ES-I3 (cell line): ENCODE data around the gene PDCD10.
A peak's percentile ranks its signal among the peaks of the same experiment; 100 is the strongest.

Experiments
- H3K36me3 ChIP-seq: 2 replicates; pipeline ENCODE4 v1.6.1; 2013; ENCODE audit warnings: mild to moderate bottlenecking, low read length, control low read depth, moderate library complexity; ENCODE audit not compliant: insufficient read depth
- H3K4me1 ChIP-seq: 2 replicates; pipeline ENCODE4 v1.6.1; 2013; ENCODE audit warnings: mild to moderate bottlenecking, control low read depth, low read length; ENCODE audit not compliant: insufficient read depth
- H3K9ac ChIP-seq: 2 replicates; pipeline ENCODE4 v1.6.1; 2013; ENCODE audit warnings: low read depth, mild to moderate bottlenecking, low read length, moderate library complexity
- H3K9me3 ChIP-seq: 2 replicates; pipeline ENCODE4 v1.6.1; 2013; ENCODE audit warnings: mild to moderate bottlenecking, low read length, moderate library complexity; ENCODE audit not compliant: control insufficient read depth, insufficient read depth

Gene PDCD10

GRCh38 chr3:167742338-167742737 is 7.6 kb upstream of the PDCD10 start:
- Histone ChIP-seq H3K9ac (no peak overlapping the region), H3K36me3 (no peaks in the 10 kb centered on the region; the same call in 1 of the 2 replicates), H3K4me1 (no peaks in the 10 kb centered on the region), H3K9me3 (no peaks in the 10 kb centered on the region)

GRCh38 chr3:167740961-167741587 is 6.4 kb upstream of the PDCD10 start:
- H3K9ac ChIP-seq: no peak overlapping the region
- no peaks in the 10 kb centered on the region; the same call in 1 of the 2 replicates for H3K36me3 ChIP-seq
- H3K9me3 ChIP-seq: no peaks in the 10 kb centered on the region
- H3K4me1 ChIP-seq: no peaks in the 10 kb centered on the region

- no peaks in the 10 kb centered on the region; the same call in 1 of the 2 replicates for H3K36me3 ChIP-seq
- H3K4me1 ChIP-seq: no peaks in the 10 kb centered on the region
- H3K9me3 ChIP-seq: no peaks in the 10 kb centered on the region
- H3K9ac ChIP-seq: no peak overlapping the region
These were observed 4.6 kb upstream of the PDCD10 start for GRCh38 chr3:167739190-167739810.

GRCh38 chr3:167738037-167738436 is 3.3 kb upstream of the PDCD10 start:
- Histone ChIP-seq H3K9ac (no peak overlapping the region), H3K36me3 (no peaks in the 10 kb centered on the region; the same call in 1 of the 2 replicates), H3K9me3 (no peaks in the 10 kb centered on the region), H3K4me1 (no peaks in the 10 kb centered on the region; the same call in 1 of the 2 replicates)

GRCh38 chr3:167736997-167737396 is 2.3 kb upstream of the PDCD10 start:
- Histone ChIP-seq H3K9me3 (no peaks in the 10 kb centered on the region), H3K4me1 (no peaks in the 10 kb centered on the region; the same call in 1 of the 2 replicates), H3K36me3 (no peaks in the 10 kb centered on the region), H3K9ac (no peak overlapping the region)

GRCh38 chr3:167736264-167736787 is 1.6 kb upstream of the PDCD10 start:
- no peaks in the 10 kb centered on the region for H3K9me3 ChIP-seq
- peak overlapping the region; percentile 84 for H3K9ac ChIP-seq
- no peaks in the 10 kb centered on the region for H3K36me3 ChIP-seq
- H3K4me1 ChIP-seq: no peaks in the 10 kb centered on the region; the same call in 1 of the 2 replicates

GRCh38 chr3:167735233-167736138 is 794 bp upstream of the PDCD10 start, which contains the start of gene SERPINI1:
TSS of gene SERPINI1 (plus strand) at chr3:167735721. CDS start at chr3:167789129, 53,408 bp downstream.
- Histone ChIP-seq H3K9ac (peak within 1 kb of the TSS; percentile 91), H3K4me1 (no peaks in the 10 kb centered on the region; the same call in 1 of the 2 replicates), H3K36me3 (no peaks in the 10 kb centered on the region)

GRCh38 chr3:167733961-167734497 is 663 bp downstream of the PDCD10 start:
- Histone ChIP-seq H3K36me3 (no peaks in the 10 kb centered on the region), H3K9me3 (no peaks in the 10 kb centered on the region), H3K9ac (peak overlapping the region; percentile 91), H3K4me1 (peaks cover 7% of the 10 kb centered on the region)

More at GRCh38 chr3:167735233-167736138, 794 bp upstream of the PDCD10 start, which contains the start of gene SERPINI1:
- no peaks in the 10 kb centered on the region for H3K9me3 ChIP-seq

- Histone ChIP-seq H3K36me3 (no peaks in the 10 kb centered on the region), H3K4me1 (peaks cover 17% of the 10 kb centered on the region), H3K9ac (no peak overlapping the region), H3K9me3 (no peaks in the 10 kb centered on the region)
These were observed 2.2 kb downstream of the PDCD10 start for GRCh38 chr3:167732313-167733065.

- H3K4me1 ChIP-seq: peaks cover 27% of the 10 kb centered on the region
These were observed 3.3 kb downstream of the PDCD10 start for GRCh38 chr3:167731393-167731792.

GRCh38 chr3:167729591-167729990 is 5.1 kb downstream of the PDCD10 start:
- peaks cover 34% of the 10 kb centered on the region for H3K4me1 ChIP-seq

More at GRCh38 chr3:167731393-167731792, 3.3 kb downstream of the PDCD10 start:
- Histone ChIP-seq H3K36me3 (no peaks in the 10 kb centered on the region), H3K9me3 (no peaks in the 10 kb centered on the region), H3K9ac (no peak overlapping the region)

GRCh38 chr3:167728632-167729323 is 5.9 kb downstream of the PDCD10 start:
- Histone ChIP-seq H3K4me1 (peaks cover 38% of the 10 kb centered on the region), H3K9me3 (no peaks in the 10 kb centered on the region), H3K9ac (no peak overlapping the region), H3K36me3 (no peaks in the 10 kb centered on the region)

More at GRCh38 chr3:167729591-167729990, 5.1 kb downstream of the PDCD10 start:
- no peaks in the 10 kb centered on the region for H3K36me3 ChIP-seq
- H3K9ac ChIP-seq: no peak overlapping the region
- H3K9me3 ChIP-seq: no peaks in the 10 kb centered on the region

GRCh38 chr3:167728176-167728575 is 6.5 kb downstream of the PDCD10 start:
- H3K4me1 ChIP-seq: peaks cover 42% of the 10 kb centered on the region
- H3K9ac ChIP-seq: no peak overlapping the region
- H3K36me3 ChIP-seq: no peaks in the 10 kb centered on the region
- H3K9me3 ChIP-seq: no peaks in the 10 kb centered on the region
